Activated naive CD4-positive, alpha-beta T cell treated with anti-CD3 and anti-CD28 coated beads, Interleukin-2, amount 50 U/mL, for 24 hours (primary cell): Measurements from ENCODE around the gene EHMT1.

Source experiments
- H3K27ac Mint-ChIP-seq: one replicate; pipeline ENCODE4 v1.8.0; 2021; ENCODE audit warnings: mild to moderate bottlenecking, mixed read lengths
- H3K27me3 Mint-ChIP-seq: one replicate; pipeline ENCODE4 v1.8.0; 2021; ENCODE audit warnings: mixed read lengths
- H3K36me3 Mint-ChIP-seq: one replicate; pipeline ENCODE4 v1.8.0; 2021; ENCODE audit warnings: mixed read lengths
- H3K4me1 Mint-ChIP-seq: one replicate; pipeline ENCODE4 v1.8.0; 2021; ENCODE audit warnings: mixed read lengths
- H3K4me3 Mint-ChIP-seq: one replicate; pipeline ENCODE4 v1.8.0; 2021; ENCODE audit warnings: mild to moderate bottlenecking, mixed read lengths
- H3K9me3 Mint-ChIP-seq: one replicate; pipeline ENCODE4 v1.8.0; 2021; ENCODE audit warnings: mixed read lengths

EHMT1 gene

GRCh38 chr9:137748311-137748710, 129.5 kb downstream of the EHMT1 start:
- Mint-ChIP-seq H3K27me3 (no peaks in the 10 kb centered on the region), H3K27ac (no peak overlapping the region), H3K36me3 (peaks cover 16% of the 10 kb centered on the region), H3K4me1 (peaks cover 29% of the 10 kb centered on the region), H3K9me3 (no peaks in the 10 kb centered on the region), H3K4me3 (no peak overlapping the region)

GRCh38 chr9:137748741-137749140, 129.9 kb downstream of the EHMT1 start:
- H3K27ac Mint-ChIP-seq, result no peak overlapping the region
- peaks cover 16% of the 10 kb centered on the region for H3K36me3 Mint-ChIP-seq
- H3K4me1 Mint-ChIP-seq, result peaks cover 28% of the 10 kb centered on the region

GRCh38 chr9:137749511-137749910, 130.7 kb downstream of the EHMT1 start:
- Mint-ChIP-seq H3K36me3 (peaks cover 16% of the 10 kb centered on the region), H3K27me3 (no peaks in the 10 kb centered on the region), H3K4me3 (no peak overlapping the region), H3K4me1 (peaks cover 28% of the 10 kb centered on the region), H3K9me3 (no peaks in the 10 kb centered on the region), H3K27ac (no peak overlapping the region)

More at GRCh38 chr9:137748741-137749140, 129.9 kb downstream of the EHMT1 start:
- Mint-ChIP-seq H3K27me3 (no peaks in the 10 kb centered on the region), H3K9me3 (no peaks in the 10 kb centered on the region), H3K4me3 (no peak overlapping the region)

- Mint-ChIP-seq H3K4me3 (no peak overlapping the region), H3K27me3 (no peaks in the 10 kb centered on the region), H3K9me3 (no peaks in the 10 kb centered on the region), H3K4me1 (peaks cover 23% of the 10 kb centered on the region), H3K27ac (no peak overlapping the region), H3K36me3 (peaks cover 14% of the 10 kb centered on the region)
These were observed 131.2 kb downstream of the EHMT1 start for GRCh38 chr9:137750007-137750406.

GRCh38 chr9:137750566-137750965, 131.8 kb downstream of the EHMT1 start:
- H3K27ac Mint-ChIP-seq, result no peak overlapping the region
- no peak overlapping the region for H3K4me3 Mint-ChIP-seq
- no peaks in the 10 kb centered on the region for H3K27me3 Mint-ChIP-seq
- H3K9me3 Mint-ChIP-seq, result no peaks in the 10 kb centered on the region
- H3K4me1 Mint-ChIP-seq, result peaks cover 18% of the 10 kb centered on the region
- peaks cover 19% of the 10 kb centered on the region for H3K36me3 Mint-ChIP-seq

GRCh38 chr9:137751616-137752015, 132.8 kb downstream of the EHMT1 start:
- Mint-ChIP-seq H3K4me1 (peaks cover 15% of the 10 kb centered on the region), H3K27ac (no peak overlapping the region), H3K9me3 (no peaks in the 10 kb centered on the region), H3K4me3 (no peak overlapping the region), H3K27me3 (no peaks in the 10 kb centered on the region), H3K36me3 (peaks cover 28% of the 10 kb centered on the region)

GRCh38 chr9:137752426-137752825, 133.6 kb downstream of the EHMT1 start:
- Mint-ChIP-seq H3K36me3 (peaks cover 28% of the 10 kb centered on the region), H3K27ac (no peak overlapping the region), H3K4me3 (no peak overlapping the region), H3K9me3 (no peaks in the 10 kb centered on the region), H3K4me1 (peaks cover 23% of the 10 kb centered on the region), H3K27me3 (no peaks in the 10 kb centered on the region)

- Mint-ChIP-seq H3K4me3 (no peak overlapping the region), H3K27ac (no peak overlapping the region), H3K36me3 (peaks cover 31% of the 10 kb centered on the region), H3K9me3 (no peaks in the 10 kb centered on the region), H3K4me1 (peaks cover 31% of the 10 kb centered on the region), H3K27me3 (no peaks in the 10 kb centered on the region)
These were observed 134.5 kb downstream of the EHMT1 start for GRCh38 chr9:137753192-137753765.

- H3K4me3 Mint-ChIP-seq, result no peak overlapping the region
- peak overlapping the region; percentile 23 for H3K27ac Mint-ChIP-seq
- H3K4me1 Mint-ChIP-seq, result peaks cover 34% of the 10 kb centered on the region
- peaks cover 35% of the 10 kb centered on the region for H3K36me3 Mint-ChIP-seq
- no peaks in the 10 kb centered on the region for H3K9me3 Mint-ChIP-seq
- H3K27me3 Mint-ChIP-seq, result no peaks in the 10 kb centered on the region
These were observed 136.6 kb downstream of the EHMT1 start for GRCh38 chr9:137755261-137755927.

- H3K4me3 Mint-ChIP-seq, result no peak overlapping the region
- H3K36me3 Mint-ChIP-seq, result peaks cover 35% of the 10 kb centered on the region
- H3K4me1 Mint-ChIP-seq, result peaks cover 34% of the 10 kb centered on the region
- H3K27me3 Mint-ChIP-seq, result no peaks in the 10 kb centered on the region
- peak overlapping the region; percentile 82 for H3K27ac Mint-ChIP-seq
- no peaks in the 10 kb centered on the region for H3K9me3 Mint-ChIP-seq
These were observed 137.4 kb downstream of the EHMT1 start for GRCh38 chr9:137756045-137756744.

GRCh38 chr9:137757139-137757538, 138.3 kb downstream of the EHMT1 start:
- no peak overlapping the region for H3K4me3 Mint-ChIP-seq
- H3K27me3 Mint-ChIP-seq, result no peaks in the 10 kb centered on the region
- peaks cover 32% of the 10 kb centered on the region for H3K36me3 Mint-ChIP-seq
- no peak overlapping the region for H3K27ac Mint-ChIP-seq
- H3K9me3 Mint-ChIP-seq, result no peaks in the 10 kb centered on the region
- peaks cover 34% of the 10 kb centered on the region for H3K4me1 Mint-ChIP-seq

GRCh38 chr9:137757613-137758029, 138.8 kb downstream of the EHMT1 start:
- peaks cover 34% of the 10 kb centered on the region for H3K4me1 Mint-ChIP-seq
- peaks cover 33% of the 10 kb centered on the region for H3K36me3 Mint-ChIP-seq
- no peaks in the 10 kb centered on the region for H3K27me3 Mint-ChIP-seq
- H3K27ac Mint-ChIP-seq, result peak overlapping the region; percentile 46
- H3K9me3 Mint-ChIP-seq, result no peaks in the 10 kb centered on the region
- H3K4me3 Mint-ChIP-seq, result peak overlapping the region; percentile 36

- Mint-ChIP-seq H3K36me3 (peaks cover 34% of the 10 kb centered on the region), H3K4me3 (peak overlapping the region; percentile 36), H3K4me1 (peaks cover 34% of the 10 kb centered on the region), H3K27ac (peak overlapping the region; percentile 46), H3K27me3 (no peaks in the 10 kb centered on the region), H3K9me3 (no peaks in the 10 kb centered on the region)
These were observed 139.3 kb downstream of the EHMT1 start for GRCh38 chr9:137758067-137758466.

GRCh38 chr9:137759117-137759516, 140.3 kb downstream of the EHMT1 start:
- H3K27me3 Mint-ChIP-seq, result no peaks in the 10 kb centered on the region
- H3K27ac Mint-ChIP-seq, result peak overlapping the region; percentile 23
- H3K9me3 Mint-ChIP-seq, result no peaks in the 10 kb centered on the region
- H3K36me3 Mint-ChIP-seq, result peaks cover 32% of the 10 kb centered on the region
- no peak overlapping the region for H3K4me3 Mint-ChIP-seq
- peaks cover 31% of the 10 kb centered on the region for H3K4me1 Mint-ChIP-seq

- H3K4me3 Mint-ChIP-seq, result no peak overlapping the region
These were observed 141.0 kb downstream of the EHMT1 start for GRCh38 chr9:137759649-137760321.

GRCh38 chr9:137760426-137760825, 141.6 kb downstream of the EHMT1 start:
- H3K4me3 Mint-ChIP-seq, result no peak overlapping the region
- peaks cover 31% of the 10 kb centered on the region for H3K4me1 Mint-ChIP-seq
- H3K36me3 Mint-ChIP-seq, result peaks cover 31% of the 10 kb centered on the region
- no peaks in the 10 kb centered on the region for H3K27me3 Mint-ChIP-seq
- H3K27ac Mint-ChIP-seq, result peak overlapping the region; percentile 4
- H3K9me3 Mint-ChIP-seq, result no peaks in the 10 kb centered on the region

More at GRCh38 chr9:137759649-137760321, 141.0 kb downstream of the EHMT1 start:
- Mint-ChIP-seq H3K36me3 (peaks cover 37% of the 10 kb centered on the region), H3K4me1 (peaks cover 31% of the 10 kb centered on the region), H3K27me3 (no peaks in the 10 kb centered on the region), H3K27ac (no peak overlapping the region), H3K9me3 (no peaks in the 10 kb centered on the region)
